ENCODE results near the gene TTLL9. TPM values are rescaled to one million over a fixed set of nuclear protein-coding genes. Genes with fewer than 3 reads are reported as not detected.

TTLL9 gene
- polyA plus RNA-seq, 3 donors = 0.21 TPM; not detected in 2

DNA sequence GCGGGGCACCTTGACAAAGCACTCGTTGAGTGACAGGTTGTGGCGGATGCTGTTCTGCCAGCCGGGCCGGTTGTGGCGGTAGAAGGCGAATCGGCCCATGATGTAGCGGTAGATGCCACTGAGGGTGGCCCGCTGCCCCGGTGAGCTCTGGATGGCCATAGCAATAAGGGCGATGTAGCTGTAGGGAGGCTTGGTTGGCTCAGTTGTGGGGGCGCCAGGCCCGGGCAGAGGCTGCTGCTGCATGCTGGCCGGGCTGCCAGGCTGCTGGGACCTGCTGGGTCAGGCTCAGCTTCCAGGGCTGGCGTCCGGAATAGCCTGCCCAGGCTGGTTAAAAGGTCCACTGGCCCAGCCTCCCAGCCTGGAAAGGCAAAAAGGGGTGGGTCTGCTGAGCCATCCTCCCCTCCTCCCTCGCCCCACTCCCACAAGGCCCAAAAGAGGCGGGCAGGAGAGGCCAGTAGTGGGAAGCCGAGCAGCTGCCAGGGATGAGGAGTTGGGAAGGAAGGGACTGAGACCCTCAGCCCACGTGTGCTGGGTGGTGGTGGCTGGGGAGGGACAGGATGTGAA, 25.1 kb upstream of the TTLL9 start, which contains the start of gene FOXS1:
Gene FOXS1 (minus strand): TSS at position 305 of the 564 bp plus-strand sequence. CDS start 62 bp downstream, at position 243.
- Mint-ChIP-seq H3K4me1 (no peaks in the 10 kb centered on the region), H3K4me3 (no peak within 1 kb of the TSS), H3K27ac (no peak within 1 kb of the TSS), H3K9me3 (peaks cover 0 to 2% (median 0%) of the 10 kb centered on the region in 7 donors), H3K36me3 (no peaks in the 10 kb centered on the region), H3K27me3 (ENCODE audit: low read depth in 3 of 3) (peaks cover 14 to 35% (median 15%) of the 10 kb centered on the region in 3 donors)
- H3K4me3 ChIP-seq (replicated peaks in 1 of 3; ENCODE audit: low read depth in 2 of 3, low read length in 3 of 3) = no peak within 1 kb of the TSS
- H3K36me3 ChIP-seq (replicated peaks in 1 of 2; ENCODE audit: control insufficient read depth in 1 of 2, insufficient read depth in 2 of 2, low read length in 2 of 2) = no peaks in the 10 kb centered on the region
- no peak for DNase-seq
- H3K4me1 ChIP-seq (ENCODE audit: control insufficient read depth in 1 of 2, insufficient read depth in 2 of 2, low read length in 2 of 2) = no peaks in the 10 kb centered on the region
- TF ChIP-seq, protein P1, sequence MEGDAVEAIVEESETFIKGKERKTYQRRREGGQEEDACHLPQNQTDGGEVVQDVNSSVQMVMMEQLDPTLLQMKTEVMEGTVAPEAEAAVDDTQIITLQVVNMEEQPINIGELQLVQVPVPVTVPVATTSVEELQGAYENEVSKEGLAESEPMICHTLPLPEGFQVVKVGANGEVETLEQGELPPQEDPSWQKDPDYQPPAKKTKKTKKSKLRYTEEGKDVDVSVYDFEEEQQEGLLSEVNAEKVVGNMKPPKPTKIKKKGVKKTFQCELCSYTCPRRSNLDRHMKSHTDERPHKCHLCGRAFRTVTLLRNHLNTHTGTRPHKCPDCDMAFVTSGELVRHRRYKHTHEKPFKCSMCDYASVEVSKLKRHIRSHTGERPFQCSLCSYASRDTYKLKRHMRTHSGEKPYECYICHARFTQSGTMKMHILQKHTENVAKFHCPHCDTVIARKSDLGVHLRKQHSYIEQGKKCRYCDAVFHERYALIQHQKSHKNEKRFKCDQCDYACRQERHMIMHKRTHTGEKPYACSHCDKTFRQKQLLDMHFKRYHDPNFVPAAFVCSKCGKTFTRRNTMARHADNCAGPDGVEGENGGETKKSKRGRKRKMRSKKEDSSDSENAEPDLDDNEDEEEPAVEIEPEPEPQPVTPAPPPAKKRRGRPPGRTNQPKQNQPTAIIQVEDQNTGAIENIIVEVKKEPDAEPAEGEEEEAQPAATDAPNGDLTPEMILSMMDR (IDR thresholded peaks at IDR 0.05) = no peak
- intact Hi-C loops (cut with micrococcal nuclease) = loop anchor here in 1 of 2 donors (2.0 kb wide), 1 partner anchor 23 kb away; no protein-coding TSS in a partner anchor
- H3K4me2 ChIP-seq (replicated peaks; ENCODE audit: extremely low read depth, low read length, poor library complexity, severe bottlenecking) = no peak within 1 kb of the TSS
- no peak within 1 kb of the TSS for H3K9ac ChIP-seq (ENCODE audit: insufficient read depth, low read length, poor library complexity, severe bottlenecking)
- H3K9me3 ChIP-seq (replicated peaks in 1 of 2; ENCODE audit: control insufficient read depth in 1 of 2, insufficient read depth in 1 of 2, low read length in 2 of 2) = no peaks in the 10 kb centered on the region
- H3K79me2 ChIP-seq (ENCODE audit: insufficient read depth, low read length) = no peaks in the 10 kb centered on the region
- peaks cover 0 to 21% of the 10 kb centered on the region in 2 donors for H3K27me3 ChIP-seq (ENCODE audit: control insufficient read depth in 2 of 2, insufficient read depth in 2 of 2, low read length in 2 of 2)
- no peaks in the 10 kb centered on the region for H4K20me1 ChIP-seq (ENCODE audit: insufficient read depth, low read length)
- 92% methylated on average over 19 of the region's 21 CpGs for WGBS (ENCODE audit: insufficient coverage)
- no peak within 1 kb of the TSS for H3K27ac ChIP-seq (ENCODE audit: low read depth in 1 of 2, low read length in 2 of 2)
- no peak within 1 kb of the TSS for H2AFZ ChIP-seq (ENCODE audit: insufficient read depth, low read depth, low read length, poor library complexity, severe bottlenecking)

DNA sequence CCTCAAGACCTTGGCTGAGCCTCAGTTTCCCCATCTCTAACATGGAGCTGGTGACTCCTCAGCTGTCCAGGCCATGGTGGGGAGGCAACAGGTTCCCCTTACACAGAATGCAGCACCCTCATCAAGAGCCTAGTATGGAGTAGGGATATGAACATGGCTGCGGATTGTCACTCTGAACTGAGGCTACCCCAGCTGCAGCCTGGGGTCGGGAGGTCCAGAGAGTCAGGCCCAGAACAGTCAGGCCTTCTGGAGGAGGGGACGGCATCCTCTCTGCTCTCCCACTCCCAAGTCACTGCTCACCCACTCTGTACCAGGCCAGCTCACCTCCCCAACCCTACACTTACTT, 23.7 kb upstream of the TTLL9 start:
- Histone ChIP-seq H3K27ac (ENCODE audit: low read depth in 1 of 2, low read length in 2 of 2) (no peak overlapping the region), H3K4me3 (replicated peaks in 1 of 3; ENCODE audit: low read depth in 2 of 3, low read length in 3 of 3) (no peak overlapping the region), H4K20me1 (ENCODE audit: insufficient read depth, low read length) (no peaks in the 10 kb centered on the region), H3K36me3 (replicated peaks in 1 of 2; ENCODE audit: control insufficient read depth in 1 of 2, insufficient read depth in 2 of 2, low read length in 2 of 2) (no peaks in the 10 kb centered on the region), H3K9ac (ENCODE audit: insufficient read depth, low read length, poor library complexity, severe bottlenecking) (no peak overlapping the region), H3K4me1 (ENCODE audit: control insufficient read depth in 1 of 2, insufficient read depth in 2 of 2, low read length in 2 of 2) (no peaks in the 10 kb centered on the region), H3K4me2 (replicated peaks; ENCODE audit: extremely low read depth, low read length, poor library complexity, severe bottlenecking) (no peak overlapping the region), H3K79me2 (ENCODE audit: insufficient read depth, low read length) (no peaks in the 10 kb centered on the region), H2AFZ (ENCODE audit: insufficient read depth, low read depth, low read length, poor library complexity, severe bottlenecking) (no peak overlapping the region), H3K9me3 (replicated peaks in 1 of 2; ENCODE audit: control insufficient read depth in 1 of 2, insufficient read depth in 1 of 2, low read length in 2 of 2) (no peaks in the 10 kb centered on the region), H3K27me3 (ENCODE audit: control insufficient read depth in 2 of 2, insufficient read depth in 2 of 2, low read length in 2 of 2) (peaks cover 0 to 20% of the 10 kb centered on the region in 2 donors)
- intact Hi-C loops (cut with micrococcal nuclease) = loop anchor here in 1 of 2 donors (1.0 kb wide), 1 partner anchor 23 kb away; no protein-coding TSS in a partner anchor
- no peak overlapping the region for H3K27ac Mint-ChIP-seq
- H3K4me3 Mint-ChIP-seq = no peak overlapping the region
- H3K4me1 Mint-ChIP-seq = no peaks in the 10 kb centered on the region
- DNase-seq = no peak
- peaks cover 0 to 2% (median 0%) of the 10 kb centered on the region in 7 donors for H3K9me3 Mint-ChIP-seq
- WGBS (ENCODE audit: insufficient coverage) = 20% methylated on average over 1 of the region's 3 CpGs
- TF ChIP-seq, protein P1 (IDR thresholded peaks at IDR 0.05) = peak; percentile 62
- H3K36me3 Mint-ChIP-seq = no peaks in the 10 kb centered on the region
- H3K27me3 Mint-ChIP-seq (ENCODE audit: low read depth in 3 of 3) = peaks cover 16 to 36% (median 22%) of the 10 kb centered on the region in 3 donors

All from CD14-positive monocyte (primary cell).